ENCODE measurements around the gene ICAM1.
"Not testable (repeated sequence)": the region's sequence is repeated elsewhere in the genome, so short reads cannot be mapped to it uniquely, and the experiment has no call there.

DNA sequence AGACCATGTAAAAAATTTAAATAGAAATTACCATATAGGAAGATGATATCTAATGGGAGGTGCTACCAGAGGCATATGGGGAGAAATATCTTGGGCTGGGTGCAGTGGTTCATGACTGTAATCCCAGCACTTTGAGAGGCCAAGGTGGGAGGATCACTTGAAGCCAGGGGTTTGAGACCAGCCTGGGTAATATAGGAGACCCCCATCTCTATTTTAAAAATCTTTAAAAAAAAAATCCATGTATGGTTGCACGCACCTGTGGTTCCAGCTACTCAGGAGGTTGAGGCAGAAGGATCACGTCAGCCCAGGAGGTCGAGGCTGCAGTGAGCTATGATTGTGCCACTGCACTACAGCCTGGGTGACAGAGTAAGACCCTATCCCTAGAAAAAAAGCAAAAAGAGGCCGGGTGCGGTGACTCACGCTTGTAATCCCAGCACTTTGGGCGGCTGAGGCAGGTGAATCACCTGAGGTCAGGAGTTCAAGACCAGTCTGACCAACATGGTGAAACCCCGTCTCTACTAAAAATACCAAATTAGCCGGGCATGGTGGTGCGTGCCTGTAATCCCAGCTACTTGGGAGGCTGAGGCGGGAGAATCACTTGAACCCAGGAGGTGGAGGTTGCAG, 29.0 kb upstream of the ICAM1 start:
- TF ChIP-seq, protein P1, sequence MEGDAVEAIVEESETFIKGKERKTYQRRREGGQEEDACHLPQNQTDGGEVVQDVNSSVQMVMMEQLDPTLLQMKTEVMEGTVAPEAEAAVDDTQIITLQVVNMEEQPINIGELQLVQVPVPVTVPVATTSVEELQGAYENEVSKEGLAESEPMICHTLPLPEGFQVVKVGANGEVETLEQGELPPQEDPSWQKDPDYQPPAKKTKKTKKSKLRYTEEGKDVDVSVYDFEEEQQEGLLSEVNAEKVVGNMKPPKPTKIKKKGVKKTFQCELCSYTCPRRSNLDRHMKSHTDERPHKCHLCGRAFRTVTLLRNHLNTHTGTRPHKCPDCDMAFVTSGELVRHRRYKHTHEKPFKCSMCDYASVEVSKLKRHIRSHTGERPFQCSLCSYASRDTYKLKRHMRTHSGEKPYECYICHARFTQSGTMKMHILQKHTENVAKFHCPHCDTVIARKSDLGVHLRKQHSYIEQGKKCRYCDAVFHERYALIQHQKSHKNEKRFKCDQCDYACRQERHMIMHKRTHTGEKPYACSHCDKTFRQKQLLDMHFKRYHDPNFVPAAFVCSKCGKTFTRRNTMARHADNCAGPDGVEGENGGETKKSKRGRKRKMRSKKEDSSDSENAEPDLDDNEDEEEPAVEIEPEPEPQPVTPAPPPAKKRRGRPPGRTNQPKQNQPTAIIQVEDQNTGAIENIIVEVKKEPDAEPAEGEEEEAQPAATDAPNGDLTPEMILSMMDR (IDR thresholded peaks at IDR 0.05): not testable (repeated sequence)
- TF ChIP-seq POLR2AphosphoS5, POLR2A (IDR thresholded peaks at IDR 0.05): not testable (repeated sequence)

Measured in prostate gland (tissue), 2 donors.